CD4-positive, alpha-beta T cell (primary cell): ENCODE measurements around the gene CCR5AS.
A peak's percentile ranks its signal among the peaks of the same experiment; 100 is the strongest.

ENCODE experiments used
- ATAC-seq: fragments of 200-7000 bp; cut with Tn5 transposase; one replicate; pipeline ENCODE4 v1.10.0; 2022; ENCODE audit warnings: mild to moderate bottlenecking; ENCODE audit not compliant: poor library complexity
- CTCF ChIA-PET: fragments of 350-600 bp; sonication (Branson Sonifier 250); formaldehyde crosslinking; loops from one replicate; lab custom pipeline; 2021; ENCODE audit warnings: antibody characterized with exemption, inconsistent platforms; lab: Charles Lee
- POLR2A ChIA-PET: fragments of 350-600 bp; sonication (Branson Sonifier 250); formaldehyde crosslinking; loops from one replicate; lab custom pipeline; 2021; ENCODE audit warnings: antibody characterized with exemption, inconsistent platforms; lab: Charles Lee
- DNase-seq, 14 experiments: peaks; one replicate each; pipeline ENCODE4 v3.0.0-alpha.2; 2013 to 2020; ENCODE audit warnings: mixed read lengths in 2 of 14
- H3K27ac ChIP-seq, 2 donors: one replicate each; pipeline versions ENCODE4 v1.5.1 to v1.7.0; 2013; ENCODE audit warnings: low read length in 2 of 2, low read depth in 1 of 2, mild to moderate bottlenecking in 1 of 2
- H3K27me3 ChIP-seq, 2 experiments: 1 replicate in 1 of 2; 2 replicates in 1 of 2; pipeline versions ENCODE4 v1.6.1 to v1.7.0; 2013; ENCODE audit warnings: low read length in 2 of 2, control low read depth in 1 of 2, mild to moderate bottlenecking in 1 of 2, moderate library complexity in 1 of 2; ENCODE audit not compliant: insufficient read depth in 2 of 2, control insufficient read depth in 1 of 2
- H3K36me3 ChIP-seq: one replicate; pipeline ENCODE4 v1.6.1; 2013; ENCODE audit warnings: low read length, control low read depth; ENCODE audit not compliant: insufficient read depth
- H3K4me1 ChIP-seq: one replicate; pipeline ENCODE4 v1.6.1; 2013; ENCODE audit warnings: low read length, control low read depth; ENCODE audit not compliant: insufficient read depth
- H3K4me3 ChIP-seq: one replicate; pipeline ENCODE4 v1.5.1; 2013; ENCODE audit warnings: mild to moderate bottlenecking, low read length, moderate library complexity
- H3K9me3 ChIP-seq, 2 experiments: 1 replicate in 1 of 2; 2 replicates in 1 of 2; pipeline versions ENCODE4 v1.6.1 to v1.7.0; 2013; ENCODE audit warnings: low read length in 2 of 2, mild to moderate bottlenecking in 2 of 2, control low read depth in 1 of 2, moderate library complexity in 1 of 2; ENCODE audit not compliant: control insufficient read depth in 1 of 2, insufficient read depth in 1 of 2
- H3K27ac Mint-ChIP-seq: one replicate; pipeline ENCODE4 v1.8.0; 2020; ENCODE audit warnings: mixed read lengths
- H3K27me3 Mint-ChIP-seq: one replicate; pipeline ENCODE4 v1.8.0; 2021; ENCODE audit warnings: mixed read lengths
- H3K36me3 Mint-ChIP-seq: one replicate; pipeline ENCODE4 v1.8.0; 2021; ENCODE audit warnings: low read depth, mixed read lengths
- H3K4me1 Mint-ChIP-seq: one replicate; pipeline ENCODE4 v1.8.0; 2021; ENCODE audit warnings: low read depth, mixed read lengths
- H3K4me3 Mint-ChIP-seq: one replicate; pipeline ENCODE4 v1.8.0; 2020; ENCODE audit warnings: mild to moderate bottlenecking, mixed read lengths
- H3K9me3 Mint-ChIP-seq: one replicate; pipeline ENCODE4 v1.8.0; 2020; ENCODE audit warnings: mixed read lengths
- CTCF ChIP-seq: fragments of 200-600 bp; IDR thresholded peaks from one replicate; pipeline ENCODE4 v1.8.0; 2022; ENCODE audit warnings: antibody characterized with exemption, mild to moderate bottlenecking
- intact Hi-C, 2 experiments: fragments of 100-400 bp; cut with DNase I in 1 of 2; cut with micrococcal nuclease in 1 of 2; formaldehyde crosslinking; loops; one replicate each; pipeline versions ENCODE4 v1.15.1 to v1.9.0; 2023 to 2025; cut with DNase I, micrococcal nuclease

Gene CCR5AS

GRCh38 chr3:46449755-46450552 is 43.1 kb upstream of the CCR5AS start:
- H3K4me1 Mint-ChIP-seq, result no peaks in the 10 kb centered on the region
- no peak overlapping the region for H3K27ac Mint-ChIP-seq
- Histone ChIP-seq H3K27ac (no peak overlapping the region), H3K4me1 (no peaks in the 10 kb centered on the region), H3K4me3 (no peak overlapping the region), H3K27me3 (no peaks in the 10 kb centered on the region), H3K36me3 (no peaks in the 10 kb centered on the region), H3K9me3 (no peaks in the 10 kb centered on the region)
- DNase-seq, result no peak
- intact Hi-C loops, result no loop called here
- ATAC-seq, result no peak
- no peak overlapping the region for H3K4me3 Mint-ChIP-seq
- no peaks in the 10 kb centered on the region for H3K36me3 Mint-ChIP-seq
- H3K9me3 Mint-ChIP-seq, result no peaks in the 10 kb centered on the region
- peak; percentile 49 for TF ChIP-seq CTCF
- CTCF ChIA-PET, result interaction anchor here (1.0 kb wide), 1 partner anchor 38 kb away, joined by 3 read pairs; no protein-coding TSS in a partner anchor
- POLR2A ChIA-PET, result no interaction called here
- no peaks in the 10 kb centered on the region for H3K27me3 Mint-ChIP-seq

DNA sequence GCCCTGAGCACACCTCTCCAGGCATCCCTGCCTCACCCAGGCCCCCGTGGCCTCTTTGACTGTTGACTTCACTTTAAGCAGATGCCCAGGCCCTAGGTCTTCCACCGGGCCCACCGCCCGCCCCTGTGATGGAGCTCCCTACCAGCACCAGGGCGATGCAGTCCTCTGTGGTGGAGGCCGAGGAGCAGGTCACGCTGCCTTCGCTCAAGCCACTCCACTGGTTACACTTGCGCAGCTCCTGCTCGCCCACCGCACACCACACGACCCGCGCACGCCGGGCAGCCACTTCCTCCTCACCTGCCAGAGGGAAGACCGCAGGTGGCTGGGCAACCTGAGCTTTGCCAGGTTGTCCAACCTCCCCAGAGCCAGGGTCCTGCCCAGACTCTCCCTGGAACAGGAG is 41.9 kb upstream of the CCR5AS start:
- Histone ChIP-seq H3K36me3 (no peaks in the 10 kb centered on the region), H3K4me3 (no peak overlapping the region), H3K9me3 (no peaks in the 10 kb centered on the region), H3K4me1 (no peaks in the 10 kb centered on the region), H3K27me3 (no peaks in the 10 kb centered on the region), H3K27ac (no peak overlapping the region)
- Mint-ChIP-seq H3K4me3 (no peak overlapping the region), H3K9me3 (no peaks in the 10 kb centered on the region), H3K36me3 (no peaks in the 10 kb centered on the region), H3K27ac (no peak overlapping the region), H3K4me1 (no peaks in the 10 kb centered on the region), H3K27me3 (no peaks in the 10 kb centered on the region)
- no peak for TF ChIP-seq CTCF
- ChIA-PET CTCF (no interaction called here), POLR2A (no interaction called here)
- no peak for DNase-seq
- intact Hi-C loops, result no loop called here
- no peak for ATAC-seq

DNA sequence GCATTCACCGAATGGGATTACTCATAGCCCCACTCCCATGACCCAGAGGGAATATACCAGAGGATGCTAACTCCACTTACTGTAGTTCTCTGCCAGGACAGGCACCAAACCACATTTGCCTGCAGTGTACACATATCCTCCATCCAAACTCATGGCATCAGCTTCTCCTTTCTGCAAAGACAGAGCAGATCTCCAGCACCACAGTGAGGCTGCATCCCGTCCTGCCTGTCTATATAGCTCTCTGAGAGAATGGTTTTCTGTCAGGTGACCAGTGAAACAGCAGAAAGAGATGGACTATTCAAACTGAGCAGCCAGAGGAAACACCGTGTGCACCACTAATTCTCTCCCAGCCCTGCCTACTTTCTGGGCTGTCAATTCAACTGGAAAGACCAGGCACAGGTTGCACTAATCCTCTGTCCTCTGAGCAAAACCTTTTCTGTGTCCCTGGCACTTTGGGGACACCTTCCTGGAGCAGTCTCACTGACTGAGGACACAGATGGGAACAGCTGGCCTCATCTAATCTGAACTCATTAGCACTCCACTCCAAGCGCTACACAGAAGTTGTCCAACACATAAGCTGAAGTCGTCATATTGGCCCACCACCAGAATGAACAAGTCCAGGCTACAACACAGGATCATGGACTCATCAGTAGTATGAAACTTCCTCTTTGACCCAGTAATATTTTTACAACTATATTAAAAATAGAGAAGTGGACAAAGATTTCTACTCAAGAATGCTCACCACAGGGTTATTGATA is 40.5 kb upstream of the CCR5AS start:
- CTCF ChIA-PET, result no interaction called here
- POLR2A ChIA-PET, result no interaction called here
- ATAC-seq, result no peak

More for the DNA sequence above, 40.5 kb upstream of the CCR5AS start:
- no peak overlapping the region for H3K27ac ChIP-seq
- H3K36me3 ChIP-seq, result no peaks in the 10 kb centered on the region
- no peaks in the 10 kb centered on the region for H3K4me1 Mint-ChIP-seq
- H3K27me3 ChIP-seq, result no peaks in the 10 kb centered on the region
- H3K27ac Mint-ChIP-seq, result no peak overlapping the region
- H3K9me3 ChIP-seq, result no peaks in the 10 kb centered on the region
- H3K9me3 Mint-ChIP-seq, result no peaks in the 10 kb centered on the region
- no peaks in the 10 kb centered on the region for H3K4me1 ChIP-seq
- H3K4me3 Mint-ChIP-seq, result no peak overlapping the region
- no peaks in the 10 kb centered on the region for H3K27me3 Mint-ChIP-seq
- H3K4me3 ChIP-seq, result no peak overlapping the region
- no peaks in the 10 kb centered on the region for H3K36me3 Mint-ChIP-seq
- TF ChIP-seq CTCF, result no peak
- intact Hi-C loops, result no loop called here
- no peak for DNase-seq
